GM12878 (cell line): ENCODE data around the gene SLC25A20. TPM values are rescaled to one million over a fixed set of nuclear protein-coding genes. Genes with fewer than 3 reads are reported as not detected.

Experiments
- BACH1 ChIP-seq: fragments of 450-650 bp; IDR thresholded peaks from 2 replicates; pipeline ENCODE4 v1.6.1; 2017; ENCODE audit warnings: mild to moderate bottlenecking, borderline replicate concordance
- BCL11A ChIP-seq: IDR thresholded peaks from 2 replicates; pipeline ENCODE4 v1.6.1; 2011; ENCODE audit warnings: low read depth, low read length
- CBX5 ChIP-seq: sonication (generic); IDR thresholded peaks from 2 replicates; pipeline ENCODE4 v1.6.1; 2016; ENCODE audit warnings: low read depth, moderate library complexity, mild to moderate bottlenecking, inconsistent platforms
- CUX1 ChIP-seq: IDR thresholded peaks from 2 replicates; pipeline ENCODE4 v1.6.1; 2012; ENCODE audit warnings: improper control_type of control experiment, low read depth, low read length; ENCODE audit not compliant: insufficient replicate concordance
- HSF1 ChIP-seq: fragments of 150-350 bp; IDR thresholded peaks from 2 replicates; pipeline ENCODE4 v1.6.1; 2014; ENCODE audit warnings: mild to moderate bottlenecking, low read depth, low read length
- IKZF1 ChIP-seq: fragments of 450-650 bp; conservative IDR thresholded peaks from 2 replicates; pipeline ENCODE4 v1.6.1; 2017; ENCODE audit warnings: antibody characterized with exemption, mild to moderate bottlenecking
- IKZF2 ChIP-seq, 2 experiments: fragments of 450-650 bp; IDR thresholded peaks; 2 replicates each; pipeline ENCODE4 v1.6.1; 2017; ENCODE audit warnings: mild to moderate bottlenecking in 2 of 2, moderate library complexity in 2 of 2
- MYC ChIP-seq: IDR thresholded peaks from 2 replicates; pipeline ENCODE4 v1.6.1; 2011; ENCODE audit warnings: mild to moderate bottlenecking, low read length, moderate library complexity, inconsistent platforms; ENCODE audit not compliant: insufficient read depth, insufficient replicate concordance, insufficient read length, severe bottlenecking
- RELB ChIP-seq: fragments of 450-650 bp; IDR thresholded peaks from 2 replicates; pipeline ENCODE4 v1.6.1; 2017; ENCODE audit warnings: low read depth, mild to moderate bottlenecking, moderate library complexity
- SMC3 ChIP-seq: IDR thresholded peaks from 2 replicates; pipeline ENCODE4 v1.6.1; 2011; ENCODE audit warnings: low read length, improper control_type of control experiment, borderline replicate concordance
- TCF12 ChIP-seq: IDR thresholded peaks from 2 replicates; pipeline ENCODE4 v1.6.1; 2011; ENCODE audit warnings: low read depth, mild to moderate bottlenecking, low read length
- WRNIP1 ChIP-seq: IDR thresholded peaks from 2 replicates; pipeline ENCODE4 v1.6.1; 2011; ENCODE audit warnings: low read depth, low read length, improper control_type of control experiment, borderline replicate concordance
- ZBTB33 ChIP-seq: fragments of 450-650 bp; IDR thresholded peaks from 2 replicates; pipeline ENCODE4 v1.6.1; 2017; ENCODE audit warnings: mild to moderate bottlenecking
- polyA plus RNA-seq, 11 experiments: library from polyadenylated mRNA; depleted of rRNA in 4 of 11; unstranded in 6 of 11; stranded (reverse) in 5 of 11; fragments of >200 nt; fragmentation: Nextera tagmentation in 4 of 11; fragmentation: Illumina TruSeq in 1 of 11; extraction: Ambion mirVana in 4 of 11; extraction: Trizol in 1 of 11; gene quantifications; 1 replicate in 1 of 11; 2 replicates in 10 of 11; pipeline versions ENCODE4 v1.2.1 to v1.2.3, GENCODE V29; 2011 to 2016; ENCODE audit warnings: inconsistent platforms in 2 of 11, missing spikeins in 2 of 11, low read depth in 1 of 11
- total RNA-seq, 4 experiments: library from RNA; depleted of rRNA in 3 of 4; stranded (reverse); fragments of >200 nt in 3 of 4; fragmentation: Illumina TruSeq in 1 of 4; extraction: Trizol in 1 of 4; gene quantifications; 2 replicates each; pipeline versions ENCODE4 v1.2.1 to v1.2.3, GENCODE V29; 2013 to 2021

Gene SLC25A20
- total and polyA plus RNA-seq, 10 of the 15 experiments (the other 5 are each of a cell fraction or from before 2014, with no cell fraction given): 12.9 to 38.6 (median 22.1) TPM

- no peak for TF ChIP-seq ZBTB33
- no peak for TF ChIP-seq BACH1
- TF ChIP-seq MYC: no peak
- TF ChIP-seq BCL11A: no peak
- TF ChIP-seq TCF12: peak; percentile 45; the same call in 1 of the 2 replicates
- no peak for TF ChIP-seq SMC3
- 0 out of 2 replicates have a peak, but pooled peaks have one; percentile 34 for TF ChIP-seq CBX5
- no peak for TF ChIP-seq CUX1
- peak; percentile 52; the same call in 1 of the 2 replicates for TF ChIP-seq RELB
- TF ChIP-seq IKZF1: peak; percentile 82
- TF ChIP-seq IKZF2 (IDR thresholded peaks at IDR 0.05): peak; percentile 63 to 66; a peak in 2 of 4 replicates
- TF ChIP-seq HSF1: no peak
- TF ChIP-seq WRNIP1: no peak
These were observed at the start of gene SLC25A20 (continued) for GRCh38 chr3:48898383-48899234.
